H1 (cell line): ENCODE results near the gene GPR156. TPM values are rescaled to one million over a fixed set of nuclear protein-coding genes. Genes with fewer than 3 reads are reported as not detected.

Source experiments
- CTCF ChIA-PET: fragments of 300-600 bp; sonication (Branson Sonifier 250); formaldehyde crosslinking; loops from one replicate; lab custom pipeline; 2021; ENCODE audit not compliant: partially characterized antibody; lab: Charles Lee
- POLR2A ChIA-PET: fragments of 300-600 bp; sonication (Branson Sonifier 250); formaldehyde crosslinking; loops from one replicate; lab custom pipeline; 2021; ENCODE audit warnings: inconsistent platforms; ENCODE audit not compliant: partially characterized antibody; lab: Charles Lee
- DNase-seq, 2 experiments: peaks; one replicate each; pipeline versions ENCODE4 v3.0.0 to v3.0.0-alpha.2; 2010 to 2022; ENCODE audit warnings: low spot score in 2 of 2, low read depth in 1 of 2, mixed read lengths in 1 of 2
- FAIRE-seq: peaks from 2 replicates; lab custom pipeline; 2011; peaks lifted over from hg19 to GRCh38; lab: Jason Lieb, UNC
- H2AFZ ChIP-seq: 2 replicates; pipeline ENCODE4 v1.8.1; 2012; ENCODE audit warnings: low read length, inconsistent platforms
- H2AK5ac ChIP-seq: 2 replicates; pipeline ENCODE4 v1.6.1; 2013; ENCODE audit warnings: low read depth, low read length
- H2BK120ac ChIP-seq: replicated peaks from 2 replicates; pipeline ENCODE3; 2013; ENCODE audit warnings: low read depth, low read length, inconsistent platforms
- H2BK12ac ChIP-seq: 2 replicates; pipeline ENCODE4 v1.6.1; 2013; ENCODE audit warnings: low read depth, low read length
- H2BK15ac ChIP-seq: 2 replicates; pipeline ENCODE4 v1.6.1; 2013; ENCODE audit warnings: low read length
- H2BK20ac ChIP-seq: 2 replicates; pipeline ENCODE4 v1.6.1; 2013; ENCODE audit warnings: low read length
- H2BK5ac ChIP-seq: 2 replicates; pipeline ENCODE4 v1.6.1; 2013; ENCODE audit warnings: low read depth, low read length
- H3K14ac ChIP-seq: 2 replicates; pipeline ENCODE4 v1.6.1; 2013; ENCODE audit warnings: inconsistent platforms; ENCODE audit not compliant: insufficient read length
- H3K18ac ChIP-seq: 2 replicates; pipeline ENCODE4 v1.6.1; 2013; ENCODE audit warnings: low read length; ENCODE audit errors: extremely low read depth
- H3K23ac ChIP-seq: 2 replicates; pipeline ENCODE4 v1.6.1; 2013; ENCODE audit warnings: inconsistent platforms; ENCODE audit not compliant: insufficient read length
- H3K23me2 ChIP-seq: 2 replicates; pipeline ENCODE4 v1.6.1; 2013; ENCODE audit warnings: low read depth, low read length
- H3K27ac ChIP-seq: 2 replicates; pipeline ENCODE4 v1.6.1; 2011; ENCODE audit warnings: low read depth, low read length, inconsistent platforms
- H3K27me3 ChIP-seq, 4 experiments: replicated peaks in 1 of 4; 1 replicate in 1 of 4; 2 replicates in 3 of 4; pipeline versions ENCODE4 v1.6.1 to v1.8.1; 2011 to 2013; ENCODE audit warnings: low read length in 3 of 4, mild to moderate bottlenecking in 3 of 4, inconsistent platforms in 2 of 4, mixed read lengths in 2 of 4, moderate library complexity in 1 of 4; ENCODE audit not compliant: control insufficient read depth in 3 of 4, insufficient read depth in 3 of 4; ENCODE audit errors: extremely low read depth in 1 of 4
- H3K36me3 ChIP-seq, 4 experiments: 2 replicates each; pipeline versions ENCODE4 v1.6.1 to v1.8.1; 2011 to 2013; ENCODE audit warnings: mild to moderate bottlenecking in 4 of 4, low read length in 3 of 4, moderate library complexity in 2 of 4, control low read depth in 1 of 4, inconsistent platforms in 1 of 4; ENCODE audit not compliant: insufficient read depth in 4 of 4, control insufficient read depth in 2 of 4
- H3K4ac ChIP-seq: replicated peaks from 2 replicates; pipeline ENCODE3; 2013; ENCODE audit warnings: low read length, low read depth, mixed read lengths, inconsistent platforms; ENCODE audit not compliant: insufficient read length
- H3K4me1 ChIP-seq, 4 experiments: replicated peaks in 1 of 4; 1 replicate in 1 of 4; 2 replicates in 3 of 4; pipeline versions ENCODE4 v1.6.1 to v1.8.1; 2011 to 2013; ENCODE audit warnings: low read length in 3 of 4, inconsistent platforms in 2 of 4, mixed read lengths in 1 of 4; ENCODE audit not compliant: insufficient read depth in 4 of 4, control insufficient read depth in 3 of 4
- H3K4me2 ChIP-seq, 2 experiments: 2 replicates each; pipeline versions ENCODE4 v1.6.1 to v1.8.1; 2011 to 2013; ENCODE audit warnings: low read depth in 2 of 2, low read length in 2 of 2, control low read depth in 1 of 2, inconsistent platforms in 1 of 2, mild to moderate bottlenecking in 1 of 2; ENCODE audit not compliant: insufficient read depth in 1 of 2
- H3K4me3 ChIP-seq, 4 experiments: fragments of 200-600, 300-600 bp in 1 of 4; sonication (generic), shearing (Covaris generic), sonication (Bioruptor Twin) in 1 of 4; 2 replicates each; pipeline versions ENCODE4 v1.5.1 to v1.8.1; 2011 to 2016; ENCODE audit warnings: low read length in 4 of 4, low read depth in 3 of 4, control low read depth in 2 of 4, inconsistent platforms in 2 of 4, mild to moderate bottlenecking in 2 of 4, mixed read lengths in 1 of 4, moderate library complexity in 1 of 4; ENCODE audit not compliant: insufficient read depth in 2 of 4; ENCODE audit errors: extremely low read depth in 1 of 4
- H3K56ac ChIP-seq: replicated peaks from 2 replicates; pipeline ENCODE3; 2013; ENCODE audit warnings: low read depth, mild to moderate bottlenecking, mixed read lengths, low read length, inconsistent platforms; ENCODE audit not compliant: insufficient read length
- H3K79me1 ChIP-seq: 2 replicates; pipeline ENCODE4 v1.6.1; 2013; ENCODE audit warnings: low read depth, low read length, control low read depth
- H3K79me2 ChIP-seq, 2 experiments: 2 replicates each; pipeline versions ENCODE4 v1.6.1 to v1.8.1; 2012 to 2013; ENCODE audit warnings: low read length in 2 of 2, mild to moderate bottlenecking in 2 of 2, inconsistent platforms in 1 of 2; ENCODE audit not compliant: insufficient read depth in 2 of 2, control insufficient read depth in 1 of 2
- H3K9ac ChIP-seq, 4 experiments: replicated peaks in 1 of 4; 1 replicate in 1 of 4; 2 replicates in 3 of 4; pipeline versions ENCODE4 v1.6.1 to v1.8.1; 2011 to 2013; ENCODE audit warnings: low read depth in 3 of 4, low read length in 3 of 4, control low read depth in 2 of 4, mild to moderate bottlenecking in 2 of 4, moderate library complexity in 2 of 4, inconsistent platforms in 1 of 4; ENCODE audit errors: extremely low read depth in 1 of 4
- H3K9me3 ChIP-seq, 2 experiments: 2 replicates each; pipeline versions ENCODE4 v1.6.1 to v1.8.1; 2012 to 2013; ENCODE audit warnings: mild to moderate bottlenecking in 2 of 2, moderate library complexity in 2 of 2, control low read depth in 1 of 2, inconsistent platforms in 1 of 2, low read depth in 1 of 2, low read length in 1 of 2, mixed read lengths in 1 of 2; ENCODE audit not compliant: insufficient read depth in 2 of 2
- H4K20me1 ChIP-seq, 2 experiments: replicated peaks in 1 of 2; 2 replicates each; pipeline versions ENCODE3 to v1.8.1; 2011 to 2013; ENCODE audit warnings: inconsistent platforms in 2 of 2, low read length in 2 of 2, mild to moderate bottlenecking in 1 of 2; ENCODE audit not compliant: insufficient read depth in 2 of 2, control insufficient read depth in 1 of 2
- H4K5ac ChIP-seq: 2 replicates; pipeline ENCODE4 v1.6.1; 2013; ENCODE audit warnings: low read length, low read depth, mixed read lengths, inconsistent platforms; ENCODE audit not compliant: insufficient read length
- H4K8ac ChIP-seq: 2 replicates; pipeline ENCODE4 v1.8.0; 2013; ENCODE audit warnings: mild to moderate bottlenecking, moderate library complexity, low read length, inconsistent platforms; ENCODE audit not compliant: insufficient read depth; ENCODE audit errors: extremely low read depth
- H4K91ac ChIP-seq: replicated peaks from 2 replicates; pipeline ENCODE3; 2013; ENCODE audit warnings: low read length, mixed read lengths, inconsistent platforms; ENCODE audit not compliant: insufficient read length
- CBX8 ChIP-seq: fragments of 300-800, 300-1000 bp; sonication (generic); IDR thresholded peaks from 2 replicates; pipeline ENCODE4 v1.7.1; 2016; ENCODE audit warnings: low read depth, low read length, borderline replicate concordance
- CHD2 ChIP-seq: IDR thresholded peaks from 2 replicates; pipeline ENCODE4 v1.6.1; 2012; ENCODE audit warnings: low read length, improper control_type of control experiment
- CREB1 ChIP-seq: IDR thresholded peaks from 2 replicates; pipeline ENCODE4 v1.6.1; 2012; ENCODE audit warnings: inconsistent platforms
- E2F6 ChIP-seq: IDR thresholded peaks from 2 replicates; pipeline ENCODE4 v1.6.1; 2012; ENCODE audit warnings: inconsistent platforms
- GTF2F1 ChIP-seq: IDR thresholded peaks from 2 replicates; pipeline ENCODE4 v1.6.1; 2012; ENCODE audit warnings: low read depth, low read length, improper control_type of control experiment, borderline replicate concordance
- KDM1A ChIP-seq: fragments of 200-600, 300-600 bp; sonication (generic); IDR thresholded peaks from 2 replicates; pipeline ENCODE4 v1.7.1; 2016; ENCODE audit warnings: mild to moderate bottlenecking, low read length, borderline replicate concordance
- POLR2A ChIP-seq, 2 experiments: IDR thresholded peaks; 1 replicate in 1 of 2; 2 replicates in 1 of 2; pipeline ENCODE4 v1.6.1; 2011; ENCODE audit warnings: low read depth in 2 of 2, low read length in 2 of 2, mild to moderate bottlenecking in 2 of 2; ENCODE audit errors: control extremely low read depth in 1 of 2
- POLR2AphosphoS5 ChIP-seq: IDR thresholded peaks from 2 replicates; pipeline ENCODE4 v1.6.1; 2011; ENCODE audit warnings: low read depth, low read length
- RAD21 ChIP-seq, 2 experiments: IDR thresholded peaks in 1 of 2; conservative IDR thresholded peaks in 1 of 2; 2 replicates each; pipeline ENCODE4 v1.6.1; 2011; ENCODE audit warnings: low read depth in 2 of 2, low read length in 2 of 2, improper control_type of control experiment in 1 of 2, inconsistent platforms in 1 of 2, mild to moderate bottlenecking in 1 of 2, moderate library complexity in 1 of 2
- RBBP5 ChIP-seq: IDR thresholded peaks from 2 replicates; pipeline ENCODE4 v1.7.1; 2012; ENCODE audit warnings: low read depth, mild to moderate bottlenecking, inconsistent platforms, low read length, moderate library complexity, borderline replicate concordance
- SIRT6 ChIP-seq: IDR thresholded peaks from one replicate; pipeline ENCODE4 v1.7.1; 2012; ENCODE audit warnings: low read length, inconsistent platforms
- SIX5 ChIP-seq: IDR thresholded peaks from 2 replicates; pipeline ENCODE4 v1.6.1; 2011; ENCODE audit warnings: mild to moderate bottlenecking, low read depth, low read length
- SP4 ChIP-seq: IDR thresholded peaks from 2 replicates; pipeline ENCODE4 v1.6.1; 2012; ENCODE audit warnings: low read length, inconsistent platforms
- TBP ChIP-seq: IDR thresholded peaks from 2 replicates; pipeline ENCODE4 v1.6.1; 2011; ENCODE audit warnings: low read depth, low read length, improper control_type of control experiment
- TCF12 ChIP-seq: IDR thresholded peaks from 2 replicates; pipeline ENCODE4 v1.6.1; 2011; ENCODE audit warnings: low read depth, mild to moderate bottlenecking, low read length
- WGBS, 2 experiments: shearing (Covaris generic) in 1 of 2; methylation state at CpG; one replicate each; pipeline versions ENCODE4 v1.1.6 to v1.1.7; 2013 to 2015; ENCODE audit warnings: low lambda C conversion rate in 2 of 2, mixed read lengths in 2 of 2, inconsistent platforms in 1 of 2, low coverage in 1 of 2, missing lambda C conversion rate in 1 of 2; ENCODE audit not compliant: insufficient replicate concordance in 2 of 2, insufficient coverage in 1 of 2, insufficient read length in 1 of 2; ENCODE audit errors: extremely low coverage in 1 of 2, missing lambda C conversion rate in 1 of 2; 5-methylcytosine and 5-hydroxymethylcytosine counted together
- polyA plus RNA-seq, 7 experiments: library from polyadenylated mRNA; depleted of rRNA in 3 of 7; stranded (reverse) in 5 of 7; unstranded in 2 of 7; fragments of >200 nt in 5 of 7; fragments of 200-250 nt in 2 of 7; gene quantifications; 1 replicate in 5 of 7; 2 replicates in 1 of 7; 4 replicates in 1 of 7; pipeline versions ENCODE4 v1.2.1 to v1.2.3, GENCODE V29; 2011 to 2013; ENCODE audit warnings: missing spikeins in 2 of 7, mixed read lengths in 2 of 7
- total RNA-seq: library from RNA; stranded (reverse); fragmentation: NEBNext Ultra II Directional; extraction: Animal tissue kit (Norgen Biotek cat#: 25700); gene quantifications from 2 replicates; pipeline ENCODE4 v1.2.1, GENCODE V29; 2021

GPR156 gene
- total and polyA plus RNA-seq, 2 of the 8 experiments (the other 6 are each of a cell fraction or from before 2014, with no cell fraction given) = 1.6 to 1.8 TPM

- peaks cover 0 to 4% (median 3%) of the 10 kb centered on the region in 4 experiments; a peak in 4 of 7 replicates for H3K4me1 ChIP-seq
- H4K8ac ChIP-seq = no peak overlapping the region
- H3K9ac ChIP-seq = no peak overlapping the region
- H2BK20ac ChIP-seq = no peak overlapping the region
- no peak overlapping the region for H3K56ac ChIP-seq
- H4K20me1 ChIP-seq = no peaks in the 10 kb centered on the region
- H3K4me3 ChIP-seq = no peak overlapping the region
- no peak overlapping the region for H3K27ac ChIP-seq
- no peaks in the 10 kb centered on the region for H3K36me3 ChIP-seq
- H3K9me3 ChIP-seq = no peaks in the 10 kb centered on the region
- ChIA-PET POLR2A (no interaction called here), CTCF (no interaction called here)
- no peak overlapping the region for H2BK120ac ChIP-seq
- no peak overlapping the region for H2BK15ac ChIP-seq
- H3K23ac ChIP-seq = no peak overlapping the region
- no peak overlapping the region for H3K18ac ChIP-seq
- DNase-seq (no peak), FAIRE-seq (no peak)
- no peak overlapping the region for H3K14ac ChIP-seq
- H4K91ac ChIP-seq = no peak overlapping the region
- no peak overlapping the region for H2BK5ac ChIP-seq
- H3K79me1 ChIP-seq = no peaks in the 10 kb centered on the region
- no peak overlapping the region for H2AFZ ChIP-seq
- no peak overlapping the region for H4K5ac ChIP-seq
- no peak overlapping the region for H3K4me2 ChIP-seq
- no peak overlapping the region for H3K4ac ChIP-seq
- H3K23me2 ChIP-seq = no peaks in the 10 kb centered on the region
- H2BK12ac ChIP-seq = no peak overlapping the region
- H2AK5ac ChIP-seq = no peak overlapping the region
- no peaks in the 10 kb centered on the region for H3K79me2 ChIP-seq
- no peaks in the 10 kb centered on the region for H3K27me3 ChIP-seq
- WGBS, 2 experiments = 89% methylated on average over 2 of the region's 2 CpGs; no CpG with 5 or more reads in 1 of the 2 experiments
- TF ChIP-seq E2F6 (no peak), GTF2F1 (no peak), CHD2 (no peak), CREB1 (no peak), RBBP5 (no peak), SIRT6 (no peak), SP4 (no peak), TCF12 (no peak), KDM1A (no peak), RAD21 (IDR thresholded peaks at IDR 0.05 in 1 of 2, conservative IDR thresholded peaks at IDR 0.05 in 1 of 2; ENCODE audit: low read depth in 2 of 2, low read length in 2 of 2) (no peak), SIX5 (no peak), POLR2A (IDR thresholded peaks at IDR 0.05; ENCODE audit: control extremely low read depth in 1 of 2, low read depth in 2 of 2, low read length in 2 of 2) (no peak), CBX8 (no peak), TBP (no peak), POLR2AphosphoS5 (no peak)
Measured at GRCh38 chr3:120224237-120224636, 60.8 kb downstream of the GPR156 start.
